HG03520 (cell line): ENCODE measurements around the gene ZNF22.
A peak's percentile ranks its signal among the peaks of the same experiment; 100 is the strongest.

ENCODE experiments used
- ATAC-seq: cut with Tn5 transposase; IDR thresholded peaks from one replicate; pipeline ENCODE4 v1.9.1; 2021; ENCODE audit warnings: mild to moderate bottlenecking, moderate library complexity; ENCODE audit not compliant: unreplicated experiment

Gene ZNF22

DNA sequence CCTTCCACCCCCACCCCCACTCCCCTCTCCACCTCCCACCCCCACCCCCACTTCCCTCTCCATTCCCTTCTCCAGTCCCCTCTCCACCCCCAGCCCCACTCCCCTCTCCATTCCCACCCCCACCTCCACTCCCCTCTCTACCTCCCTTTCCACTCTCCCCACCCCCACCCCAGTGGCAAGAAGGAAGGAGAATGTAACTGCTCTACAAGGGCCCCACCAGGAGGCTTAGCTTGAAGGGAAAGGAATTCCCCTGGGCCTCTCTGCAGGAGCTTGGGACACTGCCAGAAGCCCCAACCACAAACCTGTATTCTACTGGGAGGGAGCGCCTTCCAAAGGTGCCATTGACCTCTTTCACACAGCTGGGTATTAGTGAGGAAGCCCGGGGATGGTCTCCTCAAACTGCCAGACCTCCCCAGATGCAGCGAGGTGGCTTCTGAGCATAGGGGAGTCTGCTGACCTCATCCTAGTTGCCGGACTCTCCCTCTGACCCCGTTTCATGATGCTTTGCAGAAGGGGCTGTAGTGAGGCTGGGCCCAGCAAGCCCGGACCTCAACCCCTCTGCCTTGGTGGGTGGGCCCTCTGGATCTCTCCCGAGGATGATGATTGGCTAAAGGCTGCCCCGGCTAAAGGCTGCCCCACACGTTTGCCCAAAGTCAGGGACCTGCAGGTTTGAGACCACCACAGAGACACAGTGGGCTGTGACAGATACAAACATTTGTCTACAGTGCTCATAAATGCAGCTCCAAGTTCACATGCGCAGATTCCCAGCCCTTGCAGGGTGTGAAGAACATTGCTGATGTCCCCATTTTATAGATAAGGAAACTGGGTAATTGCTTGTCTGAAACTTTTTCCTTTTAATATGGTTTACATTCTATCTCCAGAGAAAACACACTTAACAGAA, 25.0 kb upstream of the ZNF22 start:
- ATAC-seq, result no peak

GRCh38 chr10:44976352-44977198, 24.1 kb upstream of the ZNF22 start:
- ATAC-seq, result no peak

- ATAC-seq, result no peak
Observed at GRCh38 chr10:44977287-44978212, 23.2 kb upstream of the ZNF22 start.

DNA sequence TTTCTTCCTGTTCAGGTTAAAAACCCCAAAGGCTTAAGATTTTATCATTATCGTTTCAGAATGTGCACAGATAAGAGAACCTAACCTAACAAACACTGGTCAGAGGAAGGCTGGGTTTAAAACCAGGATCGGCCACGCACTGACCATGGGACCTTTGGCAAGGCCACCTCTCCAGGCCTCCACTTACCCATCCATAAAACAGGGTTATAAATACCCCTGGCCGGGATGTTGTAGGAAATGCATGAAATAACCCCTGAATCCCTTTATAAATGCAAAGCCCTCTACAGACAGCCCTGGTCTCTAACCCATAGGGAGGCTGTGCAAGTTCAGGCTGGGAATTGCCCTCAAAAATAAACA, 22.5 kb upstream of the ZNF22 start:
- ATAC-seq, result no peak

DNA sequence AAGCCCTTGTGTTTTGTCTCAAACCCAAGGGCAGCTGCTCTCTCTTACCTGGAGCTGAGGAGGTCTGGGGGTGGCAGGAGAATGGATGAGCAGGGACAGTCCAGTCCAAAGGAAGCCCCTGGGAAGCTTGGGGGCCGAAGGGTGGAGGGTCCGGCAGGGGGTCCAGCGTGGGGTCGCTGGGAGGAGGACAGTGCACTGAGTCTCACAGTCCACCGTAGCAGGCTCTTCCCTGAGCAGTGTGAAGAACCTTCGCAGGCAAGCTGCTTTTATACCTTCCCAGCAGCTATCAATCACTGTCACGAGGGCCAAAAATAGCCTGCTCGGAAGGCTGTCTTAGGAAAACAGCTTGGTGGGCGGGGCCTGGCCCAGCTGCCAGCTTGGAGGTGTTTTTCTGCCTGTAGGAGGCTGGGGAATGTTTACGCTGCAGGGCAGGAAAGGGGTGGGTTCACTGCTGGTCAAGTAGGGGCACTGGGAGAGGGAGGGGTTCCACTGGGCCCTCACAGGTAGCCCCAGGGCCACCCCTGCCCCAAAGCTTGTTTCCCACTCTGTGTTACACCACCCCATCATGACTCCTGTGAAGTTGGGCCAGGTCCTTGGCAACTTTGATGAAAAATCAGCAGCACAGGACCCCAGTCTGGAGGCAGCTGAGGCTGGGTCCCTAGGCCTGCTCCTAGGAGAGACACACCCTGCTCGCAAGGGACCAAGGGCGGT, 22.0 kb upstream of the ZNF22 start, which contains the start of gene DEPP1:
Gene DEPP1 (minus strand): TSS at position 240 of the 711 bp plus-strand sequence. CDS start 779 bp downstream, outside the sequence.
- ATAC-seq, result no peak

- no peak for ATAC-seq
Observed at GRCh38 chr10:44979281-44980191, 21.2 kb upstream of the ZNF22 start.

DNA sequence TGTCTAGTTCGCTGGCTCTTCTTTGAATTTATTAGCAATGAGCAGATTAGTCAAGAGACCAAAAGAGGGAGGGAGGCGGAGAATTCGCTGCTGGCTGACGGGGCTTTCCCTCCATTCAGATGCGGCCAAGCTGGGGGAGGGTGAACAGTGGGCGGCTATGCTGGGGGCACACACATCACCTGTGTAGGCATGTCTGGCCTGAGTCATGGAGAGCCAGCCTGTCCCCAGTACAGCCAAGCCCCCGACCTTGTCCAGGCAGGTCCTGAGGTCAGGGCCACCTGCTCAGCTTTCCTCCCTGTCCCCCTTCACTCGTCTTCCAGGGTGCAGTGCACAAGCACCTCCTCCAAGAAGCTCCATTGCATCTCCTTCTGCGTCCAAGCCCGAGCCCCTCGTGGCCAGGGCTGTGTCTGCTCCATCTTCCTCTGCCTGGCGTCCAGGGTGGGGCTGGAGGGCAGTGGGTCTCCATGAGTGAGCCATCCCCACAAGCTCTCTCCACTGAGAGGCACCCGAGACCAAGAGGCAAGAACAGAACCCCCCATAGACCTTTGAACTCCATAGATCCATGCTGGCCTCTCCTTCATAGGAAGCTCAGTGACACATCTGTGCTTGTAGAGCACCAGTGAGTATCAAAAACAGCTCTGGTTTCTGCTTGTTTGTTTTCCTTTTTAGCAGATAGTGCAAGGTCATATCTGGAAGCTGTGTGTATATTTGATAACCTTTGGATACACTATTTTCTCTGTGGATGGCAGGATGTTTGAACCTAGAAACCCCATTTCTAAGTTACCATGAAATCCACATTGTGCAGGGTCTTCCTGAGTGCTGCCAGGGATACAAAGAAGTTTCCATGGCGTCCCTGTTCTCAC, 20.2 kb upstream of the ZNF22 start:
- no peak for ATAC-seq

DNA sequence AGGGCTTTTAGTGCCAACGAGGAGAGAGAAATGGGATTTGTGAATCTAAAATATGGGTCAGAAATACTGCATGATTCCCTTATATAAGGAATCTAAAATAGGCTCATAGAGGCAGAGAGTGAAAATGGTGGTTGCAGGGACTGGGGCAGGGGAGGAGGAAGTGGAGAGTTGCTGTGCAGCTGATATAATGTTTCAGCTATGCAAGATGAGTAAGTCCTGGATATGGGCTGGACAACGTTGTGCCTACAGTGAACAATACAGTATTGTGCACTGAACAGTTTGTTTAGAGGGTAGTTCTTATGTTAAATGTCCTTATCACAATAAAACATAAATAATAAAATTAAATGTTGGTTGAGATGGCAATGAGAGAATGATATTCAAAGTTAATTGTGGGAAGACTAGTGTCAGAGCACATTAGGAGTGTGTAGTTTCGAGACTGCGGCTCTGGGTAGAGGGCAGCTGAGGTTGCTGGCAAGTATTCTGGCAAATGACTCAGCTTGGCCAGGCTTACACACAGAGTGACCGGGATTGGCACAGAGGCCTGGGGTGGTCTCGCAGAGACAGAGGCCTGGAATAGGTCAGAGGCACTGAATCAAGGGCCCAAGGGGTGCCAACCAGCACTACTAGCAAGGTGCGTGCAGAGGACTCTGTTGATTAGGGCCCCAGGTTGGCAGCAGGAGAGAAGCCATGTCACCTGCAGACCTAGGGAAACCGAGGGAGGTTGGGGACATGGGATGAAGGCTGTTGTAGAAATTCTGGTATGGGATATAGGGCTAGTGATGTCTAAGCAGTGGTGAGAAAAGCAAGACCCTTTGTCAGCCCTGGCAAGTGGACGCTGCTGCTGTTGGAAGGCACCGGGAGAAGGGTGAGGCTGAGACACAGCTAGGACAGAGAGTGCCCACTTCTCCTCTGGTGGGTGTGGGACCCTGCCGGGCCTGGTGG, 19.3 kb upstream of the ZNF22 start:
- peak; percentile 59 for ATAC-seq

DNA sequence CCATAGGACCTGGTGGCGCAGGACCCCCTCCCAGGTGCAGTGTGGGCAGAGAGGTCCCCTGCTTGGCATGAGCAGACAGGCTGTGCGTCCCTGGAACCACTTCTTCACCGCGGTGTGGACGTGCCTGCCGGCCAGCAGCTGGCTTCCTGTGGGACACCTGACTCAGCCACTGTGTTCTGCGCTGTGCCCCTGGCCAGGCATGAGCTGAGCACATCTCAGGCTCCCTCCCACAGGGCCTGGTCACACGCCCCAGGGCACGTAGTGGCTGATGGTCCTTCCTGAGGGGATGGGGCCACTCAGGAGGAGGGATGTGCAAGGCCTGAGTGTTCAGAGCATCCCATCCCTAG, 18.6 kb upstream of the ZNF22 start:
- ATAC-seq, result no peak

DNA sequence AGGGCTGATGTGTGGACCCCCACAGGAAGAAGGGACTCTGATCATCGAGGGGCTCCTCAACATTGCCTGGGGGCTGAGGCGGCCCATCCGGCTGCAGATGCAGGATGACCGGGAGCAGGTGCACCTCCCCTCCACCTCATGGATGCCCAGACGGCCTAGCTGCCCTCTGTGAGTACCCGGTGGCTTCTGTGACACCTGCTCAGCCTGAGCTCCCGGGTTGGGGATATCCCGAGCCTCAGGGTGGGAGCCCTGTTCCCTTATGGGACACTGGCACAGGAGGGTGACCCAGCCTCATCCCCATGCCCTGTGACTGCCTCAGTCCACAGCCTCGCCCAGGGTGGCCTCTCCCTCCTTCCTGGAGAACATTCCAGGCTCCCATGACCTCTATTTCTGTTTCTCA, 18.2 kb upstream of the ZNF22 start:
- no peak for ATAC-seq

DNA sequence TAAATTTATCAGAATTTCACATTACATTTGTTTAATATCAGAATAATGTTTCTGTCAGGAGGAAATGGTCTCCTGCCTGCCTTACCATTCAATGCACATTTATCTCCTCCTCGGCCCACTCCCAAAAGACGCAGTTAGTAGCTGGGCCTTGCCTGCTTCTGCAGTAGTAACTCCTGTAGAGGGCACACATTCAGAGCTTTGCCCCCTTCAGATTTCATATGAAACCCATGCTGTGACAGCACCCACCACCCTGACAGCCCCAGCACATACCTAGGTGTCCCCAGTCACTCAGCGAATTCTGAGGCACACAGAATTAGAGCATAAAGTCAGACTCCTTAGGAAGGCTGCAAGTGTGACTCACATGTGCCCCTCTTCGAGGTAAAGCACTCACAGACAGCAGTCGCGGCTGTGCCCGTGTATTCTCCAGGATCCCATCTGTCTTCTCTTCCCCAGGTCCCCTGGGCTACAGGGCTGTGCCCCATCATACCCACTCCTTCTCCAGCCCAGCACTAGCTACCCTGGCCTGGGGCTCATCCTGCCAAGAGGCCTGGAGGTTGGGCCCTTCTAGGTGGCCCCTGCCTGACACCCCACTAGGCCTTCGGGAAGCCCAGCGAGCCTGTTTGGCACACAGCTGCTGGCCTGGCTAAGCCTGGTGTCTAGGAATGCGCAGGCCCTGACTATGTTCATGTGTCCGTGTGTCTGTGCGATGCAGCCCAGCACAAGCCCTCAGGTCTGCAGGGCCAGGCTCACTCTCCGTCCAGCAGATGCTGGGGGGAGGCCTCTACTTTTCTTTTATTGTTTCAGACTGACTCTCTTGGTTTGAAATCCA, 17.4 kb upstream of the ZNF22 start:
- ATAC-seq, result no peak

DNA sequence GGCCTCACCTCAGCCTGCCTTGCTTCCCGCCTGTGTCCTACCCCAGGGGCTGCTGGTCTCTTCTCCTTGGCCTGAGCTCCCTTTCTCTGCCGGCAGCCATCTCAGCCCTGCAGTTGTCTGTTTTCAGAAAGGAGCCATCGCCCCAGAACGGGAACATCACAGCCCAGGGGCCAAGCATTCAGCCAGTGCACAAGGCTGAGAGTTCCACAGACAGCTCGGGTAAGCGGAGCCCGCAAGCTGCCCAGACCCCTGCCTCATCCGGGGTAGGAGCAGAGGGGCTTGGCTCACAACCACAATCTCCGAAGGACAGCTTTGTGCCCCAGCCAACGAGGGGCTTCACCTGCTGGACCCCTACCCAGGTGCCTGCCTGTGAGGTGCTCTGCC, 16.8 kb upstream of the ZNF22 start:
- ATAC-seq, result no peak

- ATAC-seq, result no peak
Observed at GRCh38 chr10:44984671-44985101, 16.0 kb upstream of the ZNF22 start.

GRCh38 chr10:44985175-44985681, 15.5 kb upstream of the ZNF22 start:
- ATAC-seq, result no peak

- ATAC-seq, result no peak
Observed at GRCh38 chr10:44986179-44986578, 14.5 kb upstream of the ZNF22 start.

DNA sequence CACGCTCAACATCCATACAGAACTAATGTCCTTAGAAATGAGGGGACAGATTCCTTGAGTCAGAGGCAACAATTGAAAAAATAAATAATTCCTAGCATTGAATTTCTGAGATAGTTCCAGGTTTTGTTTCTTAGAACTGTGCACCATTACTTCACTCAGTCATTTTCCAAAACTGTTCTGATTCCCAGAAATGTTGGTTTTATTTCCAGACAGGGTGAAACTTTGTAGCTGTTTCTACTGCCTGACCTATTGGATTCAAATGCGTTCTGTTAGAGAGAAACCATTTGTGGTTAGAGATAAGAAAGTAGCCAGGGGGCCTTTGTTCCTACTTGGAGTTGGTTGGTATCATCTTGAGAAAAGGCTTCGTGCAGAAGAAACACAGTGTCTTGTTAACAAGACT, 14.1 kb upstream of the ZNF22 start:
- no peak for ATAC-seq
